Measurements from ENCODE around the gene ALG12.

Gene ALG12

GRCh38 chr22:49913446-49913845 is 4.8 kb downstream of the ALG12 start:
- no peak for TF ChIP-seq CTCF (IDR thresholded peaks at IDR 0.05; ENCODE audit: borderline replicate concordance, insufficient read depth, low read depth, low read length)
- H3K4me3 ChIP-seq (ENCODE audit: low read depth, low read length), result no peak overlapping the region

GRCh38 chr22:49913026-49913425 is 5.2 kb downstream of the ALG12 start:
- H3K4me3 ChIP-seq (ENCODE audit: low read depth, low read length), result no peak overlapping the region
- TF ChIP-seq CTCF (IDR thresholded peaks at IDR 0.05; ENCODE audit: borderline replicate concordance, insufficient read depth, low read depth, low read length), result no peak

- no peak overlapping the region for H3K4me3 ChIP-seq (ENCODE audit: low read depth, low read length)
- TF ChIP-seq CTCF (IDR thresholded peaks at IDR 0.05; ENCODE audit: borderline replicate concordance, insufficient read depth, low read depth, low read length), result no peak
Observed at GRCh38 chr22:49911881-49912625, 6.2 kb downstream of the ALG12 start.

- TF ChIP-seq CTCF (IDR thresholded peaks at IDR 0.05; ENCODE audit: borderline replicate concordance, insufficient read depth, low read depth, low read length), result no peak
Observed at GRCh38 chr22:49910229-49911155, 7.7 kb downstream of the ALG12 start.

GRCh38 chr22:49909476-49910205 is 8.6 kb downstream of the ALG12 start:
- H3K4me3 ChIP-seq (ENCODE audit: low read depth, low read length), result no peak overlapping the region
- TF ChIP-seq CTCF (IDR thresholded peaks at IDR 0.05; ENCODE audit: borderline replicate concordance, insufficient read depth, low read depth, low read length), result no peak

More at GRCh38 chr22:49910229-49911155, 7.7 kb downstream of the ALG12 start:
- H3K4me3 ChIP-seq (ENCODE audit: low read depth, low read length), result no peak overlapping the region

GRCh38 chr22:49907807-49908206 is 10.4 kb downstream of the ALG12 start:
- H3K4me3 ChIP-seq (ENCODE audit: low read depth, low read length), result no peak overlapping the region
- no peak for TF ChIP-seq CTCF (IDR thresholded peaks at IDR 0.05; ENCODE audit: borderline replicate concordance, insufficient read depth, low read depth, low read length)

All from GM12875 (cell line).